WTC11 (cell line): ENCODE data around the gene ADGRL3. TPM values are rescaled to one million over a fixed set of nuclear protein-coding genes. Genes with fewer than 3 reads are reported as not detected.

Experiments
- ATAC-seq: fragments of 200-7000 bp; cut with Tn5 transposase; 2 replicates; pipeline ENCODE4 v1.10.0; 2021; ENCODE audit warnings: mild to moderate bottlenecking, moderate library complexity
- CTCF ChIA-PET: fragments of 300-600 bp; sonication (Branson Sonifier 250); formaldehyde crosslinking; loops from one replicate; lab custom pipeline; 2021; ENCODE audit warnings: antibody characterized with exemption; lab: Charles Lee
- POLR2A ChIA-PET: fragments of 350-600 bp; sonication (Branson Sonifier 250); formaldehyde crosslinking; loops from one replicate; lab custom pipeline; 2021; ENCODE audit warnings: antibody characterized with exemption; lab: Charles Lee
- DNase-seq: peaks from one replicate; pipeline ENCODE4 v3.0.0; 2021; ENCODE audit warnings: low spot score
- H3K27ac Mint-ChIP-seq: 2 replicates; pipeline ENCODE4 v1.8.0; 2021; ENCODE audit warnings: mixed read lengths
- H3K27me3 Mint-ChIP-seq: 2 replicates; pipeline ENCODE4 v1.8.0; 2021; ENCODE audit warnings: low read depth, mild to moderate bottlenecking, moderate library complexity, mixed read lengths
- H3K36me3 Mint-ChIP-seq: 2 replicates; pipeline ENCODE4 v1.8.0; 2021; ENCODE audit warnings: mixed read lengths
- H3K4me1 Mint-ChIP-seq: 2 replicates; pipeline ENCODE4 v1.8.0; 2022; ENCODE audit warnings: mixed read lengths
- H3K4me3 Mint-ChIP-seq: 2 replicates; pipeline ENCODE4 v1.8.0; 2021; ENCODE audit warnings: mild to moderate bottlenecking, moderate library complexity, mixed read lengths
- H3K9me3 Mint-ChIP-seq: 2 replicates; pipeline ENCODE4 v1.8.0; 2021; ENCODE audit warnings: mixed read lengths
- ARID4B ChIP-seq: sonication (generic); formaldehyde crosslinking; IDR thresholded peaks from 2 replicates; pipeline ENCODE4 v1.8.0; 2023; ENCODE audit warnings: missing genetic modification reagents, mild to moderate bottlenecking, borderline replicate concordance
- ATF2 ChIP-seq: sonication (generic); formaldehyde crosslinking; IDR thresholded peaks from 2 replicates; pipeline ENCODE4 v1.8.1; 2022; ENCODE audit warnings: low read depth, missing genetic modification reagents, borderline replicate concordance
- CBFB ChIP-seq: sonication (generic); formaldehyde crosslinking; IDR thresholded peaks from 2 replicates; pipeline ENCODE4 v1.8.1; 2022; ENCODE audit warnings: mild to moderate bottlenecking, low read depth, missing genetic modification reagents
- CREB1 ChIP-seq: sonication (generic); formaldehyde crosslinking; IDR thresholded peaks from 2 replicates; pipeline ENCODE4 v1.8.0; 2023; ENCODE audit warnings: mild to moderate bottlenecking, missing genetic modification reagents
- ESRRA ChIP-seq: sonication (generic); formaldehyde crosslinking; IDR thresholded peaks from 2 replicates; pipeline ENCODE4 v1.8.1; 2022; ENCODE audit warnings: mild to moderate bottlenecking, missing genetic modification reagents, borderline replicate concordance
- FOXJ3 ChIP-seq: sonication (generic); formaldehyde crosslinking; IDR thresholded peaks from 2 replicates; pipeline ENCODE4 v1.9.0; 2021; ENCODE audit warnings: missing genetic modification reagents, mild to moderate bottlenecking, borderline replicate concordance
- FOXP4 ChIP-seq: sonication (generic); formaldehyde crosslinking; IDR thresholded peaks from 2 replicates; pipeline ENCODE4 v1.8.0; 2022; ENCODE audit warnings: mild to moderate bottlenecking, missing genetic modification reagents
- GTF2I ChIP-seq: fragments of 250-450 bp; sonication (Bioruptor Pico); conservative IDR thresholded peaks from 2 replicates; pipeline ENCODE4 v1.4.0; 2021; ENCODE audit warnings: mild to moderate bottlenecking
- MAX ChIP-seq: sonication (generic); formaldehyde crosslinking; IDR thresholded peaks from 2 replicates; pipeline ENCODE4 v1.8.0; 2022; ENCODE audit warnings: mild to moderate bottlenecking, missing genetic modification reagents
- NFYB ChIP-seq: sonication (generic); formaldehyde crosslinking; conservative IDR thresholded peaks from 2 replicates; pipeline ENCODE4 v1.8.0; 2022; ENCODE audit warnings: low read depth, missing genetic modification reagents
- PRDM15 ChIP-seq: sonication (generic); formaldehyde crosslinking; IDR thresholded peaks from 2 replicates; pipeline ENCODE4 v1.8.0; 2022; ENCODE audit warnings: missing genetic modification reagents
- PRRX2 ChIP-seq: fragments of 250-450 bp; sonication (Bioruptor Pico); IDR thresholded peaks from 2 replicates; pipeline ENCODE4 v1.8.0; 2021; ENCODE audit warnings: mild to moderate bottlenecking
- STAT6 ChIP-seq: sonication (generic); formaldehyde crosslinking; conservative IDR thresholded peaks from 2 replicates; pipeline ENCODE4 v1.8.1; 2023; ENCODE audit warnings: mild to moderate bottlenecking, low read depth, missing genetic modification reagents, moderate library complexity
- TCF7 ChIP-seq: sonication (generic); formaldehyde crosslinking; IDR thresholded peaks from 2 replicates; pipeline ENCODE4 v1.8.0; 2022; ENCODE audit warnings: mild to moderate bottlenecking, low read depth, missing genetic modification reagents, moderate library complexity
- ZBTB21 ChIP-seq: sonication (generic); formaldehyde crosslinking; IDR thresholded peaks from 2 replicates; pipeline ENCODE4 v1.8.1; 2023; ENCODE audit warnings: mild to moderate bottlenecking, missing genetic modification reagents, borderline replicate concordance
- ZNF138 ChIP-seq: sonication (generic); formaldehyde crosslinking; conservative IDR thresholded peaks from 2 replicates; pipeline ENCODE4 v1.8.1; 2022; ENCODE audit warnings: mild to moderate bottlenecking, moderate library complexity, missing genetic modification reagents
- ZNF219 ChIP-seq: sonication (generic); formaldehyde crosslinking; IDR thresholded peaks from 2 replicates; pipeline ENCODE4 v1.8.0; 2023; ENCODE audit warnings: missing genetic modification reagents, mild to moderate bottlenecking, borderline replicate concordance
- ZNF263 ChIP-seq: sonication (generic); formaldehyde crosslinking; IDR thresholded peaks from 2 replicates; pipeline ENCODE4 v1.8.1; 2022; ENCODE audit warnings: low read depth, mild to moderate bottlenecking, moderate library complexity, missing genetic modification reagents
- ZNF396 ChIP-seq: fragments of 250-450 bp; sonication (Bioruptor Pico); IDR thresholded peaks from 2 replicates; pipeline ENCODE4 v1.8.0; 2021; ENCODE audit warnings: mild to moderate bottlenecking, moderate library complexity, borderline replicate concordance
- ZNF423 ChIP-seq: fragments of 250-450 bp; sonication (Bioruptor Pico); IDR thresholded peaks from 2 replicates; pipeline ENCODE4 v2.1.2; 2022; ENCODE audit warnings: mild to moderate bottlenecking, moderate library complexity
- ZNF512 ChIP-seq: sonication (generic); formaldehyde crosslinking; IDR thresholded peaks from 2 replicates; pipeline ENCODE4 v1.8.1; 2022; ENCODE audit warnings: missing genetic modification reagents, borderline replicate concordance
- total RNA-seq: library from RNA; stranded (reverse); gene quantifications from 3 replicates; pipeline ENCODE4 v1.2.3, GENCODE V29; 2021

The ADGRL3 gene
- total RNA-seq, 1 experiment from 2014 or later, result 8.7 TPM

- TF ChIP-seq STAT6 (CRISPR knock-in tag), result no peak
- TF ChIP-seq CBFB (CRISPR knock-in tag), result no peak
- no peak for TF ChIP-seq TCF7 (CRISPR knock-in tag)
- no peak for TF ChIP-seq ZNF396 (CRISPR knock-in tag)
- no peak for TF ChIP-seq PRRX2
- TF ChIP-seq FOXJ3 (CRISPR knock-in tag), result no peak
- no peak for TF ChIP-seq ZNF219
- TF ChIP-seq ATF2 (CRISPR knock-in tag), result no peak
- no peak for TF ChIP-seq ZNF512 (CRISPR knock-in tag)
- TF ChIP-seq ZNF423 (CRISPR knock-in tag), result no peak
- TF ChIP-seq ZNF138 (CRISPR knock-in tag), result no peak
These were observed 133.4 kb downstream of the ADGRL3 start (continued) for GRCh38 chr4:61333490-61333889.

- H3K4me1 Mint-ChIP-seq, result peaks cover 42% of the 10 kb centered on the region
- ChIA-PET CTCF (no interaction called here), POLR2A (no interaction called here)
- no peak for ATAC-seq
- peak overlapping the region; percentile 71; the same call in 1 of the 2 replicates for H3K27ac Mint-ChIP-seq
- peaks cover 8% of the 10 kb centered on the region for H3K9me3 Mint-ChIP-seq
- H3K4me3 Mint-ChIP-seq, result no peak overlapping the region
- H3K27me3 Mint-ChIP-seq, result no peaks in the 10 kb centered on the region
- no peak for DNase-seq
- H3K36me3 Mint-ChIP-seq, result peaks cover 7% of the 10 kb centered on the region
- TF ChIP-seq CREB1, result no peak
- no peak for TF ChIP-seq ZNF263
- no peak for TF ChIP-seq ZBTB21 (CRISPR knock-in tag)
- TF ChIP-seq PRDM15, result no peak
- no peak for TF ChIP-seq GTF2I (CRISPR knock-in tag)
- no peak for TF ChIP-seq NFYB (CRISPR knock-in tag)
- TF ChIP-seq MAX (CRISPR knock-in tag), result no peak
- no peak for TF ChIP-seq ESRRA (CRISPR knock-in tag)
- TF ChIP-seq FOXP4 (CRISPR knock-in tag), result no peak
- no peak for TF ChIP-seq ARID4B (CRISPR knock-in tag)
These were observed 135.2 kb downstream of the ADGRL3 start for GRCh38 chr4:61335241-61335763.
